DOHH2 (cell line): Measurements from ENCODE around the gene YWHAE.
"Not testable (repeated sequence)": the region's sequence is repeated elsewhere in the genome, so short reads cannot be mapped to it uniquely, and the experiment has no call there.

ENCODE experiments used
- H3F3A ChIP-seq: fragments of 200-600 bp; sonication (generic), shearing (Covaris generic); 2 replicates; pipeline ENCODE4 v1.6.0; 2016; ENCODE audit warnings: antibody characterized with exemption, mild to moderate bottlenecking; ENCODE audit not compliant: control insufficient read depth, insufficient read depth
- H3K27ac ChIP-seq: fragments of 200-600 bp; sonication (generic); 2 replicates; pipeline ENCODE4 v1.5.1; 2014; ENCODE audit warnings: low read depth, mild to moderate bottlenecking, low read length, moderate library complexity
- H3K27me3 ChIP-seq: fragments of 200-600 bp; sonication (generic); 2 replicates; pipeline ENCODE4 v1.6.1; 2014; ENCODE audit warnings: mild to moderate bottlenecking, low read length, mixed read lengths; ENCODE audit not compliant: control insufficient read depth
- H3K36me3 ChIP-seq: fragments of 200-600 bp; sonication (generic); 2 replicates; pipeline ENCODE4 v1.6.1; 2014; ENCODE audit warnings: mild to moderate bottlenecking, low read length, moderate library complexity, mixed read lengths; ENCODE audit not compliant: control insufficient read depth
- H3K4me1 ChIP-seq: fragments of 200-600 bp; sonication (generic); 2 replicates; pipeline ENCODE4 v1.6.1; 2014; ENCODE audit warnings: mild to moderate bottlenecking, low read length, mixed read lengths; ENCODE audit not compliant: control insufficient read depth
- H3K4me2 ChIP-seq: fragments of 200-600 bp; sonication (generic); 2 replicates; pipeline ENCODE4 v1.6.0; 2014; ENCODE audit warnings: mild to moderate bottlenecking, low read length, moderate library complexity
- H3K4me3 ChIP-seq: fragments of 200-600 bp; sonication (generic); 2 replicates; pipeline ENCODE4 v1.5.1; 2014; ENCODE audit warnings: mild to moderate bottlenecking, low read length, mixed read lengths
- H3K79me2 ChIP-seq: fragments of 200-600 bp; sonication (generic); 2 replicates; pipeline ENCODE4 v1.6.1; 2014; ENCODE audit warnings: mild to moderate bottlenecking, low read length, mixed read lengths; ENCODE audit not compliant: control insufficient read depth
- H3K9me2 ChIP-seq: fragments of 200-600 bp; sonication (generic); replicated peaks from 2 replicates; pipeline ENCODE4 v1.6.1; 2014; ENCODE audit warnings: mild to moderate bottlenecking, low read length, mixed read lengths; ENCODE audit not compliant: control insufficient read depth
- H3K9me3 ChIP-seq: fragments of 200-600 bp; sonication (generic); 2 replicates; pipeline ENCODE4 v1.6.1; 2014; ENCODE audit warnings: antibody characterized with exemption, low read length, mixed read lengths; ENCODE audit not compliant: control insufficient read depth, insufficient read depth
- H4K20me1 ChIP-seq: fragments of 200-600 bp; sonication (generic); 2 replicates; pipeline ENCODE4 v1.6.0; 2014; ENCODE audit warnings: low read depth, mild to moderate bottlenecking, antibody characterized with exemption, low read length, moderate library complexity; ENCODE audit not compliant: control insufficient read depth, insufficient read depth
- EZH2phosphoT487 ChIP-seq: fragments of 200-600 bp; sonication (generic); IDR thresholded peaks from 2 replicates; pipeline ENCODE4 v1.6.1; 2017; ENCODE audit warnings: borderline replicate concordance, mild to moderate bottlenecking, antibody characterized with exemption, low read length, moderate library complexity, mixed read lengths
- TF ChIP-seq, protein P1 (sequence below): fragments of 200-600 bp; sonication (generic); IDR thresholded peaks from one replicate; pipeline ENCODE4 v1.5.1; 2014; ENCODE audit warnings: antibody characterized with exemption, mild to moderate bottlenecking, low read depth, low read length; ENCODE audit not compliant: poor library complexity, severe bottlenecking

Gene YWHAE

DNA sequence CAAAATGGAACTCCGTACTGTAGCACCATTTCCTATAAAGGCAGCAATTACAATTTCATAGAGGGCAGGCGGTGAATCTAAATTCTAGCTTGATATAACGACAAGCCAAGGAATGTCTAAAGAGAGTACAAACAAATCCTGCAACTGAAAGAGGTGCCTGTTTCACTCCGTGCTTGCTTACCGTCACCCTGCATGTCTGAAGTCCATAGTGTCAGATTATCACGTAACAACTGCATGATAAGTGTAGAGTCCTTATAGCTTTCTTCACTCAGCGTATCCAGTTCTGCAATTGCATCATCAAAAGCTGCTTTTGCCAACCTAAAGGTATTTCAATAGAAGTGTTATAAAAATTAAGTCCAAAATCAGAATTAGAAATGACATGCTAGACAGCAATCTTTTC, 46.0 kb downstream of the YWHAE start:
- Histone ChIP-seq H3F3A (0 out of 2 replicates have a peak, but pooled peaks cover 3% of the 10 kb centered on the region), H3K4me1 (no peaks in the 10 kb centered on the region), H3K27ac (no peak overlapping the region), H3K9me2 (no peaks in the 10 kb centered on the region), H3K79me2 (peaks cover 79% of the 10 kb centered on the region), H3K27me3 (no peaks in the 10 kb centered on the region), H3K36me3 (peaks cover 70% of the 10 kb centered on the region), H4K20me1 (peaks cover 1% of the 10 kb centered on the region; the same call in 1 of the 2 replicates), H3K9me3 (no peaks in the 10 kb centered on the region), H3K4me2 (no peak overlapping the region), H3K4me3 (no peak overlapping the region)
- TF ChIP-seq, protein P1, sequence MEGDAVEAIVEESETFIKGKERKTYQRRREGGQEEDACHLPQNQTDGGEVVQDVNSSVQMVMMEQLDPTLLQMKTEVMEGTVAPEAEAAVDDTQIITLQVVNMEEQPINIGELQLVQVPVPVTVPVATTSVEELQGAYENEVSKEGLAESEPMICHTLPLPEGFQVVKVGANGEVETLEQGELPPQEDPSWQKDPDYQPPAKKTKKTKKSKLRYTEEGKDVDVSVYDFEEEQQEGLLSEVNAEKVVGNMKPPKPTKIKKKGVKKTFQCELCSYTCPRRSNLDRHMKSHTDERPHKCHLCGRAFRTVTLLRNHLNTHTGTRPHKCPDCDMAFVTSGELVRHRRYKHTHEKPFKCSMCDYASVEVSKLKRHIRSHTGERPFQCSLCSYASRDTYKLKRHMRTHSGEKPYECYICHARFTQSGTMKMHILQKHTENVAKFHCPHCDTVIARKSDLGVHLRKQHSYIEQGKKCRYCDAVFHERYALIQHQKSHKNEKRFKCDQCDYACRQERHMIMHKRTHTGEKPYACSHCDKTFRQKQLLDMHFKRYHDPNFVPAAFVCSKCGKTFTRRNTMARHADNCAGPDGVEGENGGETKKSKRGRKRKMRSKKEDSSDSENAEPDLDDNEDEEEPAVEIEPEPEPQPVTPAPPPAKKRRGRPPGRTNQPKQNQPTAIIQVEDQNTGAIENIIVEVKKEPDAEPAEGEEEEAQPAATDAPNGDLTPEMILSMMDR, result no peak
- no peak for TF ChIP-seq EZH2phosphoT487

DNA sequence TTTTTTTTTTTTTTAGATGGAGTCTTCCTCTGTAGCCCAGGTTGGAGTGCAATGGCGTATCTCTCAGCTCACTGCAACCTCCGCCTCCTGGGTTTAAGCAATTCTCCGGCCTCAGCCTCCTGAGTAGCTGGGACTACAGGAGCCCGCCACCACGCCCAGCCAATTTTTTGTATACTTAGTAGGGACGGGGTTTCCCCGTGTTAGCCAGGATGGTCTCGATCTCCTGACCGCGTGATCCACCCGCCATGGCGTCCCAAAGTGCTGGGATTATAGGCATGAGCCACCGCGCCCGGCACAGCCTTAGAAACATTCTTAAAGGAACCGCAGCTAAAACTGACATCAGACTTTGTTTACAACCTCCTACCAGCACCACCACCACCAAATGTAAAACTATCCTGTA, 47.5 kb downstream of the YWHAE start:
- peaks cover 75% of the 10 kb centered on the region for H3K36me3 ChIP-seq

DNA sequence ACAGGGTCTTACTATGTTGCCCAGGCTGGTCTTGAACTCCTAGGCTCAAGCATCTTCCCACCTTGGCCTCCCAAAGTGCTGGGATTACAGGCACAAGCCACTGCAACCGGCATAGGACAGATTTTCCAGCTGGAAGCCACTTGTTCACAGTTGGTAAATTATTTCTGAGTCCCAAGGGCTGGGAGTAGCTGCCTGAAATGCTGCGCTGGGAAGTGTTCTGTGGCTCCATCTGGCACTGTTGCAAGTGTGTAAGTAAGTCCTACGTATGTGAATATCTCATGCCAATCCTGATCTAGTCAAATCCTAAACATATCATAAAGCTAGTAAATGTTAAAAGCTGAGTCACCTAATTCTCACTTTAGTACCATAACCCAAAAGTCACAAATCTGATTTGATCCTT, 48.1 kb downstream of the YWHAE start:
- no peaks in the 10 kb centered on the region for H3K27me3 ChIP-seq
- peaks cover 8% of the 10 kb centered on the region; the same call in 1 of the 2 replicates for H4K20me1 ChIP-seq
- H3K9me3 ChIP-seq, result no peaks in the 10 kb centered on the region
- H3K36me3 ChIP-seq, result peaks cover 76% of the 10 kb centered on the region
- TF ChIP-seq EZH2phosphoT487, result no peak
- TF ChIP-seq, protein P1, result no peak
- peaks cover 82% of the 10 kb centered on the region for H3K79me2 ChIP-seq
- H3F3A ChIP-seq, result 0 out of 2 replicates have a peak, but pooled peaks cover 11% of the 10 kb centered on the region
- no peak overlapping the region for H3K27ac ChIP-seq
- no peak overlapping the region for H3K4me3 ChIP-seq
- no peaks in the 10 kb centered on the region for H3K9me2 ChIP-seq
- H3K4me1 ChIP-seq, result no peaks in the 10 kb centered on the region
- no peak overlapping the region for H3K4me2 ChIP-seq

More for the DNA sequence above, 47.5 kb downstream of the YWHAE start:
- H3K27me3 ChIP-seq, H3K4me2 ChIP-seq, H3K4me1 ChIP-seq, H3K9me2 ChIP-seq, H3K9me3 ChIP-seq, H3K4me3 ChIP-seq, H3F3A ChIP-seq, H4K20me1 ChIP-seq, H3K27ac ChIP-seq: not testable (repeated sequence)
- peaks cover 80% of the 10 kb centered on the region for H3K79me2 ChIP-seq

DNA sequence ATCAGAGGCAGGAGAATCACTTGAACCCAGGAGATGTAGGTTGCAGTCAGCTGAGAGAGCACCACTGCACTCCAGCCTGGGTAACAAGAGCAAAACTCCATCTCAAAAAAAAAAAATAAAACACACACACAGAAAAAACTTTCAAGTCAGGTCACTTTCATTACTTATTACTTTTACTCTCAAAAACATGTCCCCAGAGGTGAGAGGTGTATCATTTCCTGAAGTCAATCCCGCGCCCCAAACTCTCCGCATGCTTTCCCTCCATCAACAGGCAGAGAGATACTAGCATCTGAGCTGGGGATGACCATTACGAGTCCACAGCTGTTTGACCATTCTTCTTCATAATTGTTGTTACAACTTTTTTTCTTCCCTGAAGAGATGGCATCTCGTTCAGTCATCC, 48.7 kb downstream of the YWHAE start:
- Histone ChIP-seq H3K27me3 (no peaks in the 10 kb centered on the region), H3K79me2 (peaks cover 79% of the 10 kb centered on the region), H3K27ac (no peak overlapping the region), H3F3A (peaks cover 11% of the 10 kb centered on the region; the same call in 1 of the 2 replicates), H3K9me2 (no peaks in the 10 kb centered on the region), H3K9me3 (no peaks in the 10 kb centered on the region), H3K4me1 (no peaks in the 10 kb centered on the region), H4K20me1 (peaks cover 8% of the 10 kb centered on the region; the same call in 1 of the 2 replicates), H3K4me2 (no peak overlapping the region), H3K4me3 (no peak overlapping the region), H3K36me3 (peaks cover 74% of the 10 kb centered on the region)
- TF ChIP-seq, protein P1, result no peak
- TF ChIP-seq EZH2phosphoT487, result no peak
